MM.1S (cell line): ENCODE data around the gene SNF8.

Experiments used
- DNase-seq: peaks from one replicate; pipeline ENCODE4 v3.0.0-alpha.2; 2015
- H2AFZ ChIP-seq: fragments of 300-600 bp; sonication (generic); 2 replicates; pipeline ENCODE4 v1.6.0; 2016; ENCODE audit warnings: antibody characterized with exemption, low read length
- H3F3A ChIP-seq: fragments of 300-600 bp; sonication (generic); 2 replicates; pipeline ENCODE4 v1.6.1; 2016; ENCODE audit warnings: mild to moderate bottlenecking, antibody characterized with exemption, low read length, moderate library complexity, mixed read lengths; ENCODE audit not compliant: insufficient read depth
- H3K27ac ChIP-seq: fragments of 300-600 bp; sonication (generic); 2 replicates; pipeline ENCODE4 v1.5.1; 2016; ENCODE audit warnings: mild to moderate bottlenecking, low read length
- H3K27me3 ChIP-seq: fragments of 300-600 bp; sonication (generic); replicated peaks from 2 replicates; pipeline ENCODE4 v1.6.0; 2016; ENCODE audit warnings: low read length; ENCODE audit not compliant: insufficient read depth
- H3K36me3 ChIP-seq: fragments of 300-600 bp; sonication (generic); replicated peaks from 2 replicates; pipeline ENCODE4 v1.6.1; 2016; ENCODE audit warnings: mild to moderate bottlenecking, low read length, mixed read lengths; ENCODE audit not compliant: insufficient read depth
- H3K4me1 ChIP-seq: fragments of 300-600 bp; sonication (generic); 2 replicates; pipeline ENCODE4 v1.6.1; 2016; ENCODE audit warnings: low read length, mixed read lengths
- H3K4me2 ChIP-seq: fragments of 300-600 bp; sonication (generic); 2 replicates; pipeline ENCODE4 v1.6.0; 2016; ENCODE audit warnings: low read depth, low read length
- H3K4me3 ChIP-seq: fragments of 300-600 bp; sonication (generic); 2 replicates; pipeline ENCODE4 v1.5.1; 2016; ENCODE audit warnings: low read length, mixed read lengths
- H3K79me2 ChIP-seq: fragments of 300-600 bp; sonication (generic); 2 replicates; pipeline ENCODE4 v1.6.1; 2016; ENCODE audit warnings: mixed run types, low read length, mixed read lengths
- H3K9ac ChIP-seq: fragments of 300-600 bp; sonication (generic); 2 replicates; pipeline ENCODE4 v1.6.1; 2016; ENCODE audit warnings: low read length, mixed read lengths
- H3K9me2 ChIP-seq: fragments of 300-600 bp; sonication (generic); replicated peaks from 2 replicates; pipeline ENCODE4 v1.6.1; 2016; ENCODE audit warnings: mild to moderate bottlenecking, low read length, mixed read lengths; ENCODE audit not compliant: insufficient read depth
- H3K9me3 ChIP-seq: fragments of 300-600 bp; sonication (generic); replicated peaks from 2 replicates; pipeline ENCODE4 v1.6.1; 2016; ENCODE audit warnings: mild to moderate bottlenecking, low read length, mixed read lengths; ENCODE audit not compliant: insufficient read depth
- H4K20me1 ChIP-seq: fragments of 300-600 bp; sonication (generic); 2 replicates; pipeline ENCODE4 v1.6.1; 2016; ENCODE audit warnings: mild to moderate bottlenecking, low read length, moderate library complexity, mixed read lengths; ENCODE audit not compliant: insufficient read depth
- CTCF ChIP-seq: fragments of 300-600 bp; sonication (generic); IDR thresholded peaks from 2 replicates; pipeline ENCODE4 v1.5.1; 2016; ENCODE audit warnings: antibody characterized with exemption, low read length, mixed read lengths
- EZH2 ChIP-seq: fragments of 300-600 bp; sonication (generic); optimal IDR thresholded peaks from 2 replicates; pipeline ENCODE3; 2017; ENCODE audit warnings: low read depth, mild to moderate bottlenecking, antibody characterized with exemption, low read length, mixed read lengths
- EZH2phosphoT487 ChIP-seq: fragments of 300-600 bp; sonication (generic); IDR thresholded peaks from 2 replicates; pipeline ENCODE4 v1.6.1; 2018; ENCODE audit warnings: antibody characterized with exemption, low read length

The SNF8 gene

DNA sequence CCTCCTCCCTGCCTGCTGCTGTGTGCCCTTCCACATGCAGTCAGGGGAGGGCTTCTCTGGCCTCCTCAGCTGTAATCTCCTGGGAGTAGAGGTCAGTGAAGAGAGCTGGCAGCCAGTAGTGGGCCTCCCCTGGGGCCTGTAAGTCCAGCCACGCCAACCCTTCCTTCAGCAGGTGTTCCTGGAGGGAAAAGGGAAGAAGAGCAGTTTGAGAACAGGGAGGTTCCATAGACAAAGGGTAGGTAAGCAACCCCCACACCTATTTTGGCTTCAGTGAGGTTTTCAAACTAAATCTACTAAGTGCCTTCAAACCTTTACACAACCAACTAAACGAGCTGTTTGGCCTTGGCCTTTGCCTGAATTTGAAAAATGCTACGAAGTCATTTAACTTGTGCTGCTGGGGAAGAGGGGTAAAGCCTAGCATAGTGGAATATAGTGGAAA is 14.2 kb downstream of the SNF8 start:
- no peaks in the 10 kb centered on the region for H3K4me1 ChIP-seq
- H3K36me3 ChIP-seq, result 0 out of 2 replicates have a peak, but pooled peaks cover 3% of the 10 kb centered on the region
- no peak for DNase-seq
- H3K27me3 ChIP-seq, result no peaks in the 10 kb centered on the region
- no peak overlapping the region for H3K4me3 ChIP-seq
- H3K9me3 ChIP-seq, result no peaks in the 10 kb centered on the region
- H3K9me2 ChIP-seq, result no peaks in the 10 kb centered on the region
- TF ChIP-seq CTCF, result no peak
- no peak for TF ChIP-seq EZH2phosphoT487
- no peak for TF ChIP-seq EZH2
- H3K27ac ChIP-seq, result no peak overlapping the region
- no peaks in the 10 kb centered on the region for H3K79me2 ChIP-seq
- no peak overlapping the region for H3K4me2 ChIP-seq
- no peaks in the 10 kb centered on the region; the same call in 1 of the 2 replicates for H3F3A ChIP-seq
- no peak overlapping the region for H2AFZ ChIP-seq
- H3K9ac ChIP-seq, result no peak overlapping the region
- no peaks in the 10 kb centered on the region; the same call in 1 of the 2 replicates for H4K20me1 ChIP-seq

- no peaks in the 10 kb centered on the region; the same call in 1 of the 2 replicates for H4K20me1 ChIP-seq
- no peaks in the 10 kb centered on the region for H3K79me2 ChIP-seq
- H3K9me2 ChIP-seq, result no peaks in the 10 kb centered on the region
- H3K4me1 ChIP-seq, result no peaks in the 10 kb centered on the region
- no peak for DNase-seq
- H3F3A ChIP-seq, result no peaks in the 10 kb centered on the region; the same call in 1 of the 2 replicates
- H3K36me3 ChIP-seq, result 0 out of 2 replicates have a peak, but pooled peaks cover 3% of the 10 kb centered on the region
- H3K27ac ChIP-seq, result no peak overlapping the region
- H3K4me2 ChIP-seq, result no peak overlapping the region
- H3K4me3 ChIP-seq, result no peak overlapping the region
- no peaks in the 10 kb centered on the region for H3K9me3 ChIP-seq
- H2AFZ ChIP-seq, result no peak overlapping the region
- no peaks in the 10 kb centered on the region for H3K27me3 ChIP-seq
- no peak overlapping the region for H3K9ac ChIP-seq
- no peak for TF ChIP-seq EZH2phosphoT487
- TF ChIP-seq CTCF, result no peak
- TF ChIP-seq EZH2, result no peak
These were observed 14.9 kb downstream of the SNF8 start for GRCh38 chr17:48929812-48930165.

- Histone ChIP-seq H3K9me3 (no peaks in the 10 kb centered on the region), H3K4me1 (no peaks in the 10 kb centered on the region), H3K9me2 (no peaks in the 10 kb centered on the region), H2AFZ (no peak overlapping the region), H3K4me2 (no peak overlapping the region), H3F3A (no peaks in the 10 kb centered on the region; the same call in 1 of the 2 replicates), H3K9ac (no peak overlapping the region), H4K20me1 (no peaks in the 10 kb centered on the region; the same call in 1 of the 2 replicates), H3K36me3 (0 out of 2 replicates have a peak, but pooled peaks cover 3% of the 10 kb centered on the region), H3K79me2 (no peaks in the 10 kb centered on the region), H3K27me3 (no peaks in the 10 kb centered on the region), H3K27ac (no peak overlapping the region), H3K4me3 (no peak overlapping the region)
- TF ChIP-seq EZH2phosphoT487, result no peak
- DNase-seq, result no peak
These were observed 15.5 kb downstream of the SNF8 start for GRCh38 chr17:48928876-48929811.
